GM23338 (cell line): ENCODE measurements around the gene EMC9. TPM values are rescaled to one million over a fixed set of nuclear protein-coding genes. Genes with fewer than 3 reads are reported as not detected.
A peak's percentile ranks its signal among the peaks of the same experiment; 100 is the strongest.

Source experiments
- ATAC-seq: fragments of 200-7000 bp; cut with Tn5 transposase; 3 replicates; pipeline ENCODE4 v1.9.1; 2020
- DNase-seq: peaks from one replicate; pipeline ENCODE4 v3.0.0-alpha.2; 2015; ENCODE audit warnings: low spot score
- H2AFZ ChIP-seq: fragments of 200-600 bp; sonication (generic); 2 replicates; pipeline ENCODE4 v1.8.0; 2016; ENCODE audit warnings: antibody characterized with exemption, mild to moderate bottlenecking, moderate library complexity
- H3F3A ChIP-seq: fragments of 200-600 bp; sonication (generic); replicated peaks from 2 replicates; pipeline ENCODE4 v1.8.0; 2017; ENCODE audit warnings: antibody characterized with exemption, mixed run types, low read depth
- H3K27ac ChIP-seq: fragments of 200-600 bp; sonication (generic); 2 replicates; pipeline ENCODE4 v1.6.1; 2016; ENCODE audit warnings: low read depth
- H3K27me3 ChIP-seq: fragments of 200-600 bp; sonication (generic); 2 replicates; pipeline ENCODE4 v1.8.0; 2016; ENCODE audit warnings: mild to moderate bottlenecking, mixed run types, moderate library complexity; ENCODE audit not compliant: insufficient read depth
- H3K36me3 ChIP-seq: fragments of 200-600 bp; sonication (generic); 2 replicates; pipeline ENCODE4 v1.8.0; 2016; ENCODE audit warnings: mild to moderate bottlenecking; ENCODE audit not compliant: insufficient read depth
- H3K4me1 ChIP-seq: fragments of 200-600 bp; sonication (generic); 2 replicates; pipeline ENCODE4 v1.8.0; 2016; ENCODE audit warnings: mild to moderate bottlenecking, moderate library complexity; ENCODE audit not compliant: insufficient read depth
- H3K4me2 ChIP-seq: fragments of 200-600 bp; sonication (generic); 2 replicates; pipeline ENCODE4 v1.7.1; 2017; ENCODE audit warnings: mixed run types
- H3K4me3 ChIP-seq: fragments of 200-600 bp; sonication (generic); 2 replicates; pipeline ENCODE4 v1.6.1; 2016; ENCODE audit warnings: mixed run types
- H3K79me2 ChIP-seq: fragments of 200-600 bp; sonication (generic); replicated peaks from 2 replicates; pipeline ENCODE4 v1.8.0; 2017; ENCODE audit warnings: mild to moderate bottlenecking; ENCODE audit not compliant: insufficient read depth
- H3K9me2 ChIP-seq: fragments of 200-600 bp; sonication (generic); 2 replicates; pipeline ENCODE4 v1.8.0; 2017; ENCODE audit not compliant: insufficient read depth
- H4K20me1 ChIP-seq: fragments of 200-600 bp; sonication (generic); replicated peaks from 2 replicates; pipeline ENCODE4 v1.8.0; 2017; ENCODE audit warnings: mild to moderate bottlenecking; ENCODE audit not compliant: insufficient read depth
- H3K27ac Mint-ChIP-seq: 2 replicates; pipeline ENCODE4 v1.8.0; 2020; ENCODE audit warnings: inconsistent platforms, mild to moderate bottlenecking, moderate library complexity, mixed read lengths
- H3K27me3 Mint-ChIP-seq: 3 replicates; pipeline ENCODE4 v1.8.0; 2022; ENCODE audit warnings: low read depth, mild to moderate bottlenecking, moderate library complexity, mixed read lengths, inconsistent platforms; ENCODE audit not compliant: insufficient read depth, poor library complexity
- H3K36me3 Mint-ChIP-seq: 3 replicates; pipeline ENCODE4 v1.8.0; 2021; ENCODE audit warnings: low read depth, mild to moderate bottlenecking, inconsistent platforms, moderate library complexity, mixed read lengths
- H3K4me1 Mint-ChIP-seq: 3 replicates; pipeline ENCODE4 v1.8.0; 2020; ENCODE audit warnings: mild to moderate bottlenecking, inconsistent platforms, mixed read lengths
- H3K4me3 Mint-ChIP-seq: 3 replicates; pipeline ENCODE4 v1.8.0; 2021; ENCODE audit warnings: moderate library complexity, mild to moderate bottlenecking, inconsistent platforms, mixed read lengths
- H3K9me3 Mint-ChIP-seq: 3 replicates; pipeline ENCODE4 v1.8.0; 2020; ENCODE audit warnings: moderate library complexity, mild to moderate bottlenecking, inconsistent platforms, mixed read lengths
- CREB1 ChIP-seq: fragments of 250-450 bp; sonication (Bioruptor Pico); IDR thresholded peaks from 2 replicates; pipeline ENCODE4 v1.5.0; 2020; ENCODE audit warnings: low read depth, mild to moderate bottlenecking, moderate library complexity
- CTCF ChIP-seq, 2 experiments: fragments of 200-600 bp in 1 of 2; sonication (generic) in 1 of 2; conservative IDR thresholded peaks; 2 replicates each; pipeline versions ENCODE4 v1.5.1 to v1.6.1; 2016 to 2017; ENCODE audit warnings: antibody characterized with exemption in 2 of 2, low read depth in 2 of 2, mild to moderate bottlenecking in 2 of 2, moderate library complexity in 1 of 2
- EZH2phosphoT487 ChIP-seq: fragments of 200-600 bp; sonication (generic); IDR thresholded peaks from one replicate; pipeline ENCODE4 v1.8.1; 2018; ENCODE audit warnings: antibody characterized with exemption; ENCODE audit not compliant: unreplicated experiment
- JUNB ChIP-seq: IDR thresholded peaks from one replicate; pipeline ENCODE4 v1.6.1; 2016; ENCODE audit warnings: antibody characterized with exemption; ENCODE audit not compliant: unreplicated experiment
- POLR2AphosphoS5 ChIP-seq: IDR thresholded peaks from 2 replicates; pipeline ENCODE4 v1.6.1; 2016; ENCODE audit warnings: antibody characterized with exemption, low read depth
- REST ChIP-seq: IDR thresholded peaks from one replicate; pipeline ENCODE4 v1.6.1; 2018; ENCODE audit warnings: antibody characterized with exemption; ENCODE audit not compliant: unreplicated experiment
- STAT1 ChIP-seq: IDR thresholded peaks from one replicate; pipeline ENCODE4 v1.6.1; 2016; ENCODE audit warnings: antibody characterized with exemption; ENCODE audit not compliant: unreplicated experiment
- polyA plus RNA-seq: library from polyadenylated mRNA; unstranded; fragments of >200 nt; fragmentation: Nextera tagmentation; extraction: Ambion mirVana; gene quantifications from 2 replicates; pipeline ENCODE4 v1.2.1, GENCODE V29; 2016
- total RNA-seq: library from RNA; depleted of rRNA; stranded (reverse); fragments of >200 nt; shearing (Covaris generic); gene quantifications from 2 replicates; pipeline ENCODE4 v1.2.3, GENCODE V29; 2014
- TF ChIP-seq, protein P1 (sequence below): fragments of 250-450 bp; sonication (Bioruptor Pico); IDR thresholded peaks from 2 replicates; pipeline ENCODE4 v1.5.0; 2020; ENCODE audit warnings: mild to moderate bottlenecking, moderate library complexity

EMC9 gene
- total and polyA plus RNA-seq, 2 experiments from 2014 or later: 30.0 to 64.2 TPM

GRCh38 chr14:24160850-24161804, 19.7 kb upstream of the EMC9 start, which contains the start of gene IRF9:
TSS of gene IRF9 (plus strand) at chr14:24161265. CDS start at chr14:24162145, 880 bp downstream.
- H4K20me1 ChIP-seq: peaks cover 3% of the 10 kb centered on the region; the same call in 1 of the 2 replicates
- H3K4me2 ChIP-seq: peak within 1 kb of the TSS; percentile 73
- H2AFZ ChIP-seq: no peak within 1 kb of the TSS
- peaks cover 4% of the 10 kb centered on the region for H3K27me3 Mint-ChIP-seq
- H3K9me3 Mint-ChIP-seq: no peaks in the 10 kb centered on the region
- H3K4me1 Mint-ChIP-seq: peaks cover 9% of the 10 kb centered on the region
- peak within 1 kb of the TSS; percentile 69 for H3K4me3 Mint-ChIP-seq
- peak; percentile 99 for DNase-seq
- H3K27me3 ChIP-seq: no peaks in the 10 kb centered on the region
- H3K36me3 ChIP-seq: 0 out of 2 replicates have a peak, but pooled peaks cover 5% of the 10 kb centered on the region
- ATAC-seq: peak; percentile 96
- no peak for TF ChIP-seq EZH2phosphoT487
- peak; percentile 37 for TF ChIP-seq REST
- TF ChIP-seq CTCF (conservative IDR thresholded peaks at IDR 0.05; ENCODE audit: low read depth in 2 of 2): peak; percentile 92 to 98
- TF ChIP-seq POLR2AphosphoS5: peak; percentile 55
- no peak for TF ChIP-seq STAT1
- no peak for TF ChIP-seq JUNB
- peaks cover 11% of the 10 kb centered on the region for H3K4me1 ChIP-seq
- no peaks in the 10 kb centered on the region for H3K79me2 ChIP-seq
- no peak within 1 kb of the TSS for H3K27ac ChIP-seq
- peaks cover 12% of the 10 kb centered on the region; the same call in 1 of the 2 replicates for H3F3A ChIP-seq
- no peaks in the 10 kb centered on the region for H3K9me2 ChIP-seq
- H3K36me3 Mint-ChIP-seq: peaks cover 58% of the 10 kb centered on the region
- H3K4me3 ChIP-seq: peak within 1 kb of the TSS; percentile 43
- H3K27ac Mint-ChIP-seq: peak within 1 kb of the TSS; percentile 47; the same call in 1 of the 2 replicates

DNA sequence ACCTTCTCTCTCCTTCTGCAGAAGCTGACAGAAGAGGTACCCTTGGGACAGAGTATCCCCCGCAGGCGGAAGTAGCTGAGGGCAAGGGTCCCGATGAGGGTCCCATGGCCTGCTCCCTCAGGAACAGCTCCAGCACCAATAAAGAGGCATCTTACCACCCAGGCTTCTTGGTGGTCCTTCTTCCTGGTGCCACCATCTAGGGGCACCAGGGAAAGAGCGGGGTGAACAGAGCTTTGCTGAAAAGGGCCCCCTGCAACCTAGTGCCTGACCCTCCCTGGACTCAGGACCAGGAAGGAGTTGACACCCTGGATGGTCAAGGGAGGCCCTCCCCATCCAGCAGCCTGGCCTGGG, 19.1 kb upstream of the EMC9 start:
- Mint-ChIP-seq H3K27me3 (peaks cover 4% of the 10 kb centered on the region), H3K36me3 (peaks cover 58% of the 10 kb centered on the region), H3K4me3 (no peak overlapping the region), H3K4me1 (peaks cover 9% of the 10 kb centered on the region), H3K9me3 (no peaks in the 10 kb centered on the region), H3K27ac (no peak overlapping the region)
- no peaks in the 10 kb centered on the region for H3K79me2 ChIP-seq
- no peaks in the 10 kb centered on the region for H3K27me3 ChIP-seq
- peaks cover 11% of the 10 kb centered on the region for H3K4me1 ChIP-seq
- no peak for ATAC-seq
- DNase-seq: no peak
- no peak overlapping the region for H3K4me3 ChIP-seq
- H3K9me2 ChIP-seq: no peaks in the 10 kb centered on the region
- no peak overlapping the region for H3K4me2 ChIP-seq
- H3F3A ChIP-seq: peaks cover 12% of the 10 kb centered on the region; the same call in 1 of the 2 replicates
- peaks cover 7% of the 10 kb centered on the region; the same call in 1 of the 2 replicates for H4K20me1 ChIP-seq
- H3K36me3 ChIP-seq: peaks cover 7% of the 10 kb centered on the region; the same call in 1 of the 2 replicates
- no peak overlapping the region for H3K27ac ChIP-seq
- TF ChIP-seq EZH2phosphoT487 (no peak), CREB1 (no peak), JUNB (no peak)
- TF ChIP-seq, protein P1, sequence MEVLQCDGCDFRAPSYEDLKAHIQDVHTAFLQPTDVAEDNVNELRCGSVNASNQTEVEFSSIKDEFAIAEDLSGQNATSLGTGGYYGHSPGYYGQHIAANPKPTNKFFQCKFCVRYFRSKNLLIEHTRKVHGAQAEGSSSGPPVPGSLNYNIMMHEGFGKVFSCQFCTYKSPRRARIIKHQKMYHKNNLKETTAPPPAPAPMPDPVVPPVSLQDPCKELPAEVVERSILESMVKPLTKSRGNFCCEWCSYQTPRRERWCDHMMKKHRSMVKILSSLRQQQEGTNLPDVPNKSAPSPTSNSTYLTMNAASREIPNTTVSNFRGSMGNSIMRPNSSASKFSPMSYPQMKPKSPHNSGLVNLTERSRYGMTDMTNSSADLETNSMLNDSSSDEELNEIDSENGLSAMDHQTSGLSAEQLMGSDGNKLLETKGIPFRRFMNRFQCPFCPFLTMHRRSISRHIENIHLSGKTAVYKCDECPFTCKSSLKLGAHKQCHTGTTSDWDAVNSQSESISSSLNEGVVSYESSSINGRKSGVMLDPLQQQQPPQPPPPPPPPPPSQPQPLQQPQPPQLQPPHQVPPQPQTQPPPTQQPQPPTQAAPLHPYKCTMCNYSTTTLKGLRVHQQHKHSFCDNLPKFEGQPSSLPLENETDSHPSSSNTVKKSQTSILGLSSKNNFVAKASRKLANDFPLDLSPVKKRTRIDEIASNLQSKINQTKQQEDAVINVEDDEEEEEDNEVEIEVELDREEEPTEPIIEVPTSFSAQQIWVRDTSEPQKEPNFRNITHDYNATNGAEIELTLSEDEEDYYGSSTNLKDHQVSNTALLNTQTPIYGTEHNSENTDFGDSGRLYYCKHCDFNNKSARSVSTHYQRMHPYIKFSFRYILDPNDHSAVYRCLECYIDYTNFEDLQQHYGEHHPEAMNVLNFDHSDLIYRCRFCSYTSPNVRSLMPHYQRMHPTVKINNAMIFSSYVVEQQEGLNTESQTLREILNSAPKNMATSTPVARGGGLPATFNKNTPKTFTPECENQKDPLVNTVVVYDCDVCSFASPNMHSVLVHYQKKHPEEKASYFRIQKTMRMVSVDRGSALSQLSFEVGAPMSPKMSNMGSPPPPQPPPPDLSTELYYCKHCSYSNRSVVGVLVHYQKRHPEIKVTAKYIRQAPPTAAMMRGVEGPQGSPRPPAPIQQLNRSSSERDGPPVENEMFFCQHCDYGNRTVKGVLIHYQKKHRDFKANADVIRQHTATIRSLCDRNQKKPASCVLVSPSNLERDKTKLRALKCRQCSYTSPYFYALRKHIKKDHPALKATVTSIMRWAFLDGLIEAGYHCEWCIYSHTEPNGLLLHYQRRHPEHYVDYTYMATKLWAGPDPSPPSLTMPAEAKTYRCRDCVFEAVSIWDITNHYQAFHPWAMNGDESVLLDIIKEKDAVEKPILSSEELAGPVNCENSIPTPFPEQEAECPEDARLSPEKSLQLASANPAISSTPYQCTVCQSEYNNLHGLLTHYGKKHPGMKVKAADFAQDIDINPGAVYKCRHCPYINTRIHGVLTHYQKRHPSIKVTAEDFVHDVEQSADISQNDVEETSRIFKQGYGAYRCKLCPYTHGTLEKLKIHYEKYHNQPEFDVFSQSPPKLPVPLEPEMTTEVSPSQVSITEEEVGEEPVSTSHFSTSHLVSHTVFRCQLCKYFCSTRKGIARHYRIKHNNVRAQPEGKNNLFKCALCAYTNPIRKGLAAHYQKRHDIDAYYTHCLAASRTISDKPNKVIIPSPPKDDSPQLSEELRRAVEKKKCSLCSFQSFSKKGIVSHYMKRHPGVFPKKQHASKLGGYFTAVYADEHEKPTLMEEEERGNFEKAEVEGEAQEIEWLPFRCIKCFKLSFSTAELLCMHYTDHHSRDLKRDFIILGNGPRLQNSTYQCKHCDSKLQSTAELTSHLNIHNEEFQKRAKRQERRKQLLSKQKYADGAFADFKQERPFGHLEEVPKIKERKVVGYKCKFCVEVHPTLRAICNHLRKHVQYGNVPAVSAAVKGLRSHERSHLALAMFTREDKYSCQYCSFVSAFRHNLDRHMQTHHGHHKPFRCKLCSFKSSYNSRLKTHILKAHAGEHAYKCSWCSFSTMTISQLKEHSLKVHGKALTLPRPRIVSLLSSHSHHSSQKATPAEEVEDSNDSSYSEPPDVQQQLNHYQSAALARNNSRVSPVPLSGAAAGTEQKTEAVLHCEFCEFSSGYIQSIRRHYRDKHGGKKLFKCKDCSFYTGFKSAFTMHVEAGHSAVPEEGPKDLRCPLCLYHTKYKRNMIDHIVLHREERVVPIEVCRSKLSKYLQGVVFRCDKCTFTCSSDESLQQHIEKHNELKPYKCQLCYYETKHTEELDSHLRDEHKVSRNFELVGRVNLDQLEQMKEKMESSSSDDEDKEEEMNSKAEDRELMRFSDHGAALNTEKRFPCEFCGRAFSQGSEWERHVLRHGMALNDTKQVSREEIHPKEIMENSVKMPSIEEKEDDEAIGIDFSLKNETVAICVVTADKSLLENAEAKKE: no peak
- H2AFZ ChIP-seq: no peak overlapping the region
